Stomach (tissue), 9 donors: ENCODE measurements around the gene KCNAB1. TPM values are rescaled to one million over a fixed set of nuclear protein-coding genes. Genes with fewer than 3 reads are reported as not detected.

ENCODE experiments used
- DNase-seq, 2 donors: peaks; one replicate each; pipeline versions ENCODE4 v3.0.0 to v3.0.0-alpha.2; 2013 to 2019
- H3K27ac ChIP-seq, 5 donors: fragments of 200-600 bp in 4 of 5; sonication (generic) in 4 of 5; one replicate each; pipeline ENCODE4 v1.5.1; 2013 to 2019; ENCODE audit warnings: mild to moderate bottlenecking in 1 of 5, moderate library complexity in 1 of 5
- H3K27me3 ChIP-seq, 3 donors: fragments of 200-600 bp; sonication (generic); one replicate each; pipeline ENCODE4 v1.5.1; 2017 to 2019; ENCODE audit warnings: mixed run types in 1 of 3
- H3K36me3 ChIP-seq, 4 donors: fragments of 200-600 bp; sonication (generic); 1 replicate in 3 of 4; 2 replicates in 1 of 4; pipeline ENCODE4 v1.5.1; 2016 to 2019
- H3K4me1 ChIP-seq, 4 donors: fragments of 200-600 bp; sonication (generic); one replicate each; pipeline ENCODE4 v1.5.1; 2016 to 2019
- H3K4me3 ChIP-seq, 4 donors: fragments of 200-600 bp; sonication (generic) in 3 of 4; one replicate each; pipeline ENCODE4 v1.5.1; 2016 to 2019; ENCODE audit warnings: mild to moderate bottlenecking in 1 of 4
- H3K9me3 ChIP-seq, 4 donors: fragments of 200-600 bp; sonication (generic); one replicate each; pipeline ENCODE4 v1.5.1; 2016 to 2019
- CTCF ChIP-seq, 7 experiments: fragments of 450-650 bp in 4 of 7; fragments of 200-600 bp in 3 of 7; sonication (generic) in 3 of 7; IDR thresholded peaks; one replicate each; pipeline ENCODE4 v1.5.1; 2016 to 2019; ENCODE audit warnings: antibody characterized with exemption in 7 of 7, control low read depth in 2 of 7, mild to moderate bottlenecking in 1 of 7
- EP300 ChIP-seq: sonication (generic); formaldehyde crosslinking; IDR thresholded peaks from one replicate; pipeline ENCODE4 v1.6.1; 2017; ENCODE audit warnings: antibody characterized with exemption
- POLR2A ChIP-seq, 4 donors: fragments of 450-650 bp; IDR thresholded peaks; one replicate each; pipeline ENCODE4 v1.6.1; 2016; ENCODE audit warnings: antibody characterized with exemption in 4 of 4, control low read depth in 2 of 4, mild to moderate bottlenecking in 1 of 4, moderate library complexity in 1 of 4
- POLR2AphosphoS5 ChIP-seq, 3 donors: sonication (generic); formaldehyde crosslinking; IDR thresholded peaks; one replicate each; pipeline ENCODE4 v1.6.1; 2016; ENCODE audit warnings: antibody characterized with exemption in 3 of 3
- WGBS, 5 donors: extraction: QIAGEN DNeasy Blood & Tissue Kit in 3 of 5; methylation state at CpG; one replicate each; pipeline versions ENCODE4 v1.1.5 to v1.1.7; 2013 to 2018; 5-methylcytosine and 5-hydroxymethylcytosine counted together
- intact Hi-C: fragments of 100-400 bp; cut with DNase I; formaldehyde crosslinking; loops from one replicate; pipeline ENCODE4 v1.15.1; 2023; ENCODE audit warnings: low total_unique reads
- polyA plus RNA-seq, 3 donors: library from polyadenylated mRNA; stranded (reverse); fragments of 200-250 nt; gene quantifications; one replicate each; pipeline ENCODE4 v1.2.3, GENCODE V29; 2013
- total RNA-seq, 5 donors: library from RNA; depleted of rRNA; stranded (reverse); fragments of >200 nt; gene quantifications; one replicate each; pipeline versions ENCODE4 v1.1.0 to v1.2.3, GENCODE V29; 2014 to 2016
- donor health status: healthy with polysubstance abuse.
- donor health status: Bipolar disorder and iron deficiency.
- donor health status: healthy.

Gene KCNAB1
- total and polyA plus RNA-seq, 8 donors = 0.12 to 3.8 (median 0.29) TPM; not detected in 2

GRCh38 chr3:156543043-156543555 is 422.7 kb downstream of the KCNAB1 start:
- no peak for DNase-seq
- H3K4me3 ChIP-seq = no peak overlapping the region
- H3K27ac ChIP-seq = peak overlapping the region in 3 of 5 donors; percentile 7 to 52 (median 18)
- intact Hi-C loops = loop anchor here (10.0 kb wide), 2 partner anchors 132 to 532 kb away; partner anchors contain the start of gene TIPARP
- H3K27me3 ChIP-seq = no peaks in the 10 kb centered on the region
- H3K36me3 ChIP-seq = peaks cover 12 to 91% (median 78%) of the 10 kb centered on the region in 4 donors
- no peaks in the 10 kb centered on the region for H3K9me3 ChIP-seq
- WGBS, 5 donors = 75 to 89% (median 83%) methylated on average over 2 of the region's 2 CpGs
- TF ChIP-seq POLR2AphosphoS5 (IDR thresholded peaks at IDR 0.05) = no peak
- TF ChIP-seq EP300 = no peak
- TF ChIP-seq POLR2A (IDR thresholded peaks at IDR 0.05) = no peak
- TF ChIP-seq CTCF (IDR thresholded peaks at IDR 0.05) = no peak
- H3K4me1 ChIP-seq = peaks cover 1 to 48% (median 21%) of the 10 kb centered on the region in 4 donors

GRCh38 chr3:156547637-156548036 is 427.3 kb downstream of the KCNAB1 start:
- peaks cover 17 to 98% (median 89%) of the 10 kb centered on the region in 4 donors for H3K36me3 ChIP-seq
- no peak for DNase-seq

GRCh38 chr3:156548041-156548687 is 427.8 kb downstream of the KCNAB1 start:
- no peak for TF ChIP-seq POLR2A (IDR thresholded peaks at IDR 0.05)
- TF ChIP-seq EP300 = no peak
- no peak for TF ChIP-seq CTCF (IDR thresholded peaks at IDR 0.05)
- TF ChIP-seq POLR2AphosphoS5 (IDR thresholded peaks at IDR 0.05) = no peak
- no peaks in the 10 kb centered on the region for H3K27me3 ChIP-seq
- no peak overlapping the region for H3K4me3 ChIP-seq
- WGBS, 5 donors = 67 to 91% (median 80%) methylated on average over 4 of the region's 4 CpGs
- H3K9me3 ChIP-seq = no peaks in the 10 kb centered on the region
- intact Hi-C loops = loop anchor here (10.0 kb wide), 2 partner anchors 127 to 527 kb away; partner anchors contain the start of gene TIPARP
- H3K27ac ChIP-seq = peak overlapping the region in 1 of 5 donors; percentile 40
- no peak for DNase-seq
- H3K4me1 ChIP-seq = peaks cover 8 to 76% (median 45%) of the 10 kb centered on the region in 4 donors
- H3K36me3 ChIP-seq = peaks cover 17 to 96% (median 86%) of the 10 kb centered on the region in 4 donors

More at GRCh38 chr3:156547637-156548036, 427.3 kb downstream of the KCNAB1 start:
- Histone ChIP-seq H3K4me3 (no peak overlapping the region), H3K27ac (peak overlapping the region in 1 of 5 donors; percentile 40), H3K9me3 (no peaks in the 10 kb centered on the region), H3K4me1 (peaks cover 4 to 75% (median 42%) of the 10 kb centered on the region in 4 donors), H3K27me3 (no peaks in the 10 kb centered on the region)
- TF ChIP-seq POLR2A (IDR thresholded peaks at IDR 0.05) (no peak), POLR2AphosphoS5 (IDR thresholded peaks at IDR 0.05) (no peak), EP300 (no peak), CTCF (IDR thresholded peaks at IDR 0.05) (no peak)
- WGBS, 5 donors = 38 to 58% (median 53%) methylated on average over 2 of the region's 2 CpGs
- intact Hi-C loops = loop anchor here (10.0 kb wide), 2 partner anchors 127 to 527 kb away; partner anchors contain the start of gene TIPARP

- intact Hi-C loops = loop anchor here (10.0 kb wide), 2 partner anchors 126 to 526 kb away; partner anchors contain the start of gene TIPARP
- Histone ChIP-seq H3K36me3 (peaks cover 17 to 89% (median 79%) of the 10 kb centered on the region in 4 donors), H3K27ac (peak overlapping the region in 1 of 5 donors; percentile 40), H3K4me1 (peaks cover 15 to 76% (median 46%) of the 10 kb centered on the region in 4 donors), H3K9me3 (no peaks in the 10 kb centered on the region), H3K4me3 (no peak overlapping the region), H3K27me3 (no peaks in the 10 kb centered on the region)
- no peak for TF ChIP-seq EP300
- TF ChIP-seq CTCF (IDR thresholded peaks at IDR 0.05) = no peak
- no peak for TF ChIP-seq POLR2A (IDR thresholded peaks at IDR 0.05)
- no peak for TF ChIP-seq POLR2AphosphoS5 (IDR thresholded peaks at IDR 0.05)
- 75 to 90% (median 79%) methylated on average over 6 of the region's 6 CpGs for WGBS, 5 donors
- DNase-seq = no peak
Measured at GRCh38 chr3:156548902-156549301, 428.5 kb downstream of the KCNAB1 start.
